KG1 (cell line): ENCODE measurements around the gene TMEM135.

Experiments
- DNase-seq: peaks from one replicate; lab custom pipeline; 2025; lab: John Stamatoyannopoulos, UW

The TMEM135 gene

GRCh38 chr11:87301785-87302540 is 264.2 kb downstream of the TMEM135 start:
- no peak for DNase-seq

DNA sequence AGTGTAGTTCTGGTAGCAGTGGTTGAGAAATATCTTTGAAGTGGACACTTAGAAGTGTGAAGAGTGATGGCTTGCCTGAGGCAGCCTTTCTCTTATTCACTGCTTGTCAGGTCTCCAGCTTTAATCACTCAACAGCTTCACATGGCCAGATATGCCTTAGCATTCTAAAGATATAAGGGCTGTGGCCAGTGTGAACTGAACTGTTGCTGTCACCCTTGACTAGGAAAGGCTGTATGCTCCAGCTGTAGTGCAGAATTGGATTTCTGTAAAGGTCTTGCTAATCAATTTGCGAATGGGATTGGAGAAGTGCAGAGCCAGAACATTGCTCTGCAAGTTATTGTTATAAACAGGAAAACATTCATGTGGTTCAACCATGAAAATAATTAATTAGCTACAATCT is 266.7 kb downstream of the TMEM135 start:
- no peak for DNase-seq

GRCh38 chr11:87306262-87306851 is 268.6 kb downstream of the TMEM135 start:
- DNase-seq, result no peak

DNA sequence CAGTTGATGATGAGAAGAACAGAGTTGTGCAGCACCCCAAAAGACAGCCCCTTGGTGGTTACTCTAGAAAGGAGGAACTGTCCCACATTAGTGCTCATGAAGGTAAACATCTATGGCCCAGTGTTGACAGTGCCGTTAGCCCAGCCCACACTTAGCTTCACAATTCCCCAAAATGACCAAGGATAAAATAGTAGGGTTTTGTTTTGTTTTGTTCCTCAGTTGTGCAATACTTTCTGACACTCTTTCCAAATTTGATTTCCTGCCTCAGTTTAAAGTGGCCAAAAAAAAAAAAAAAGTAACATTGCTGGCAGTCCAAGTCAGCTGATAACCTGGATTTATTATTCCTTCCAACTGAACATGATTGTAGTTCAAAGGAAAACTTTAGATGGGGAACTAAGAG is 269.4 kb downstream of the TMEM135 start:
- DNase-seq, result no peak

- no peak for DNase-seq
These were observed 277.5 kb downstream of the TMEM135 start for GRCh38 chr11:87315229-87315628.

DNA sequence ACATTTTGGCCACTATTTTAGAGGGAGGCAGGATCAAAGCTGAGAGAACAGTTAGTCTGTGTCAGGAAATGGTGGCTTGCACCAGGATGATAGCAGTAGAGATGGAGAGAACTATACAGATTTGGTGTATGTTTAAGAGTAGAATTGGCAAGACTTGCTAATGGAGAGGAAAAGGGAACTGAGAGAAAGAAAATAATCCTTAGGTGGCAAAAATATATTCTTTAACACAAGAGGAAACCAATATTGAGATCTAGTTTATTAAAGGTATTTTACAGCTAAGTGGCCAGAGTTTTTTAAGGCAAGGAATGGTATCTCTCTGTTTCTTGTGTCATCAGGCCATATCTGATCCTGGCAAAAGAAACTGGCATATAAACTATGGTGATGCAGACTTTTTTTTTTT is 278.8 kb downstream of the TMEM135 start:
- no peak for DNase-seq

DNA sequence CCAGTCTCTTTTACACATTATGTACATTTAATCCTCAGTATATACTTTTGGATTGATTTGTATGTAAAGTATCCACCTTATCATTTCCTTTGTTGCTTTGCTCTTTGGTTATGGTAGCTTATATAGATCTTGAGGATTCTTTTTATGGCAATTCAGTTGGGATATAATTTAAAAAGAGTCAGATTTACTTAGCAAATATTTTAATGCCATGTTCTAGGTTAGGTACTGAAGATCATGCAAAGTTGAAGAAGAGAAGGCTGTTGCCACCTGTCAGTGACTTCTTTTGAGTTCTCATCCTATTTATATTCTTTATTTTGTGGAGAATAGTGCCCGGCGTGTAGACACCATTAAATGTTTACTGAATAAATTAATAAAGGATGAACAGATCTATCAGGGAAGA is 279.7 kb downstream of the TMEM135 start:
- DNase-seq, result no peak

DNA sequence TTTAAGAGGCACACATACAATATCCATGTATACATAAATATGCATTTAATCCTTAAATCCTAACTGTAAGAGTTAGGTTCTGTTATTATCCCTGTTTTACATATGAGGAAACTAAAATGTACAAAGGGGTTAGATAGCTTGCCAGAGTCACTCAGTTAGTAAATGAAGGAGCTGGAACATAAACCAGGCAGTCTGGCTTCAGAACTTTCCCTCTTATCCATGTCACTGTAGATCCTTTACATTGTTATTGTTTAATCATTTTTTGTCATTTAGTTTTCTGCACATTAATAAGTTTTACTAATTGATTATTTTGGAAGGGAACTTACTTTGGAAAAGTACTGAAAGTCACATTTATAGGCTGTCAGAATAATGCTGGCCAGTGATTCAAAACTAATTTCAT is 282.4 kb downstream of the TMEM135 start:
- DNase-seq, result no peak

- no peak for DNase-seq
These were observed 284.8 kb downstream of the TMEM135 start for GRCh38 chr11:87322568-87322967.

GRCh38 chr11:87323899-87324298 is 286.2 kb downstream of the TMEM135 start:
- DNase-seq, result no peak

GRCh38 chr11:87324817-87325489 is 287.2 kb downstream of the TMEM135 start:
- DNase-seq, result no peak

- no peak for DNase-seq
These were observed 287.7 kb downstream of the TMEM135 start for GRCh38 chr11:87325490-87325872.

DNA sequence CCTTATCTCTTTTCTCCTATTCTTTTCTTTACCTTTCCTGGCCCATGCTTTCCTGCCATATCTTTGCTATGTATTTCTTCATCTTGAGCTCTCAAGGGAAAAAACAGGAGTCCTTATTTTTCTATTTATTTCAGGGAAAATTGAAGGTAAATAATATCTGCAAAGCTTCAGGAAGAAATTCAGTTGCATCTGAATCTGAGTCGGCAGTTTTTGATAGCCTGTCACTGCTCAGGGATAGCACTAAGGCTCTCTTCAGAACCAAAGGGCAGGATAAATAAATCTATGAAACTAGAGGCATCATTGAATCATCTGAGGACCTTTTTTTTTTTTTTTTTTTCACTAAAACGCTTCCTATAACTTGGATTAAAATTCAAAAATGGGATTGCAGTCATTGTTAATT is 288.9 kb downstream of the TMEM135 start:
- no peak for DNase-seq

DNA sequence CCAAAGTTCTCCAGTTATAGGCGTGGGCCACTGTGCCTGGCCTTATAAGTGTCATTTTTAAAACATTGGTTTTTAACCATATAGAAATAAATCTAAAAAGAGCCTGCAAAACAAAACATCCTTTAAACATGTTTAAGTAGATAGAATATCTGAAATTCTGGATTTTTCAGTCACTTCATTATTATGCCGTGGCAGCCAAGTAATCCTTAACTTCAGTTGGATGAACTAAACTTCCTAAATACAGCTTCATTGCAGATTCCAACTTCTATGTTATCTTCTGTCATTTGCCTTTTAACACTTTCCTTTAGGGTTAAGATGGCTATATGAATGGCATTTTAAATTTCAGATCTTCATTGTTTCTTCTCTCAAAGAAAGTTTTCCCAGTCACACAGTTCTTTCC is 291.4 kb downstream of the TMEM135 start:
- DNase-seq, result no peak

DNA sequence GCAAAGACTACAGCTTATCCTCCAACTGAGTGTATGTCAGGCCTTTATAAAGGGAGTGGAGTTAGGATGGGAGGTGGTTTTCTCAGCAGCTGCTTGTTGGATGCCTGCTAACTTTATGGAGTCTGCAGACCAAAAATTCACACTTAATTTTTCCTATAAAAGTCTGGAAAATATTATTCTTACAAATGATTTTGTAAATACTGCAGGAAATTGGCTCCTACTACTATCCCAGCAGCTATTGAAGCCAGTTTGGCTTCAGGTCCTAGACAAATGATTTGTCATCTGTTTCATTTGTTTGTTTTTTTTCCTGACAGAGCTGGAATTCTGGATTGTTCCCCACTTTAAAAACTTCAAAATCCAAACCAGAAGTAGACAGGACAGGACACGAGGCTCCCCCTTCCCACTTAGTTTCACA is 292.5 kb downstream of the TMEM135 start:
- DNase-seq, result no peak

DNA sequence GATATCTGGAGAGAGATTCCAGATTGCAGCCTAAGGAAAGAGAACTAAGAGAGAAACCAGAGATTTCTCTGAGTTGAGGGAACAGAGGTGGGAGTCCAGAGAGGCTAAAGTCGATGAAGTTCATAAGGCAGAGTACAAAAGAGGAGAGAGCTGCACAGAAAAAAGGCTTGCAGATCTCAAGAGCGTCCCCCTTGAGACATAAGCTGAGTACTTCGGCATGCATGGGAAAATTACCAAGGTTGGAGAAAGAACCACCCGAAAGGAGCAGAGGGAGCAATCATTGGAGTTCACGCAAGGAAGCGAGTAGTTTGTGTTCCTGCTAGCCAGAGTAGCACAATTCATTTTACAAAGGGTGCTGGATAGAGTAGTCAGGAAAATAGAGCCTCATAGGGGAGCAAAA is 293.5 kb downstream of the TMEM135 start:
- DNase-seq, result no peak

DNA sequence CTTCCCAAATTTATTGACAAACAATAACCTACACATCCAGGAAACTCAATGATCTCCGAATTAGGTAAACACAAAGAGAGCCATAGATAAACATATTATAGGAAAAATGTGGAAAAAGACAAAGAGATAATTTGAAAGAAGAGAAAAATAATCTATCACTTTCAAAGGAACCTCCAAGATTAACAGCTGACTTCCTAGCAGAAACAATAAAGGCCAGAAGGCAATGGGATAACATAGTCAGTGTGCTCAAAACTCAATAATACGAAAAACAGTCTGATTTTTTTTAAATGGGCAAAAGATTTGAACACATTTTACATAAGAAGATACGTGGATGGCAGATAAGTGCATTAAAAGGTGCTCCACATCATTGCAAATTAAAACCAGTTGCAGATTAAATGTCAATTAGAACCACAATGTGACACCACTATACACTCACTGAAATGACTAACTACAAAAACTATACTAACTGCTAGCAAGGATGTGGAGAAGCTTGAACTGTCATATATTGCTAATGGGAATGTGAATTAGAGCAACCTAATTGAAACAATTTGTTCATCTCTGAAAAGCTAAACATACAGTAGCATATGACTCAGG is 300.4 kb downstream of the TMEM135 start:
- DNase-seq, result no peak

DNA sequence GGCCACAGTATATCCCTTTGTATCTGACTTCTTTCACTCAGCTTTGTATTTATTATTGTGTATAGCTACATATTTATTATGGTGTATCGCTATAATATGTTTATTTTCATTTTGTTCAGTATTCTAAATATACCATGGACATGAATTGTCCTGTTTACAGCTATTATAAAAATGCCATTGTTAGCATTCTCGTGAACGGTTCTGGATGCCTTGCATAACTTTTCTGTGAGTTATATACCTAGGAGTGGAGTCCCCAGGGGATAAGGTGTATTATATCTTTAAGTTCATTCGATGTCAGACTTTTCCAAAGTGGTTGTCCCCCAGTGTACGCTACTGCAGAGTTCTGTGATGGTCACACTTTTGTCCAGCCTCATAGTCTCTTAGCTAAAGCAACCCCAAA is 301.7 kb downstream of the TMEM135 start:
- DNase-seq, result no peak

DNA sequence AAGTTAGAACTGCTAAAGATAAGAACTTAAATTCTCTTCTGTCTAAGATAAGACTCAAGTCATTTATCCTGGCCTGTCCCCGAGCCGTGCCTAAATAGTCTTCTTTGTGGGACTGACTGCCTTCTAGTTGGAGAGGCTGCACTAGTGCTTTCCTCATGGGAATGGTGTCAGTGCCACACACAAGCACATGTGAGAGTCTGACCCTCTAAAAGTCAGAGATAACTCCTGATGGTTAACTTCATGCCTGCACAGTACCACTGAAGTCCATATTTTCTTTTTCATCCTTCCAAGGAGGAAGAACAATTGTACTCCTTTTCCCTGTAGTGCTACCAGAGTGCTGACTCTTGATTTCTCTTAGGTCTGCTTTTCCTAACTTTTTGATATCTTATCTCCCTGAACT is 309.7 kb downstream of the TMEM135 start:
- no peak for DNase-seq

GRCh38 chr11:87347854-87348253 is 310.1 kb downstream of the TMEM135 start:
- no peak for DNase-seq

DNA sequence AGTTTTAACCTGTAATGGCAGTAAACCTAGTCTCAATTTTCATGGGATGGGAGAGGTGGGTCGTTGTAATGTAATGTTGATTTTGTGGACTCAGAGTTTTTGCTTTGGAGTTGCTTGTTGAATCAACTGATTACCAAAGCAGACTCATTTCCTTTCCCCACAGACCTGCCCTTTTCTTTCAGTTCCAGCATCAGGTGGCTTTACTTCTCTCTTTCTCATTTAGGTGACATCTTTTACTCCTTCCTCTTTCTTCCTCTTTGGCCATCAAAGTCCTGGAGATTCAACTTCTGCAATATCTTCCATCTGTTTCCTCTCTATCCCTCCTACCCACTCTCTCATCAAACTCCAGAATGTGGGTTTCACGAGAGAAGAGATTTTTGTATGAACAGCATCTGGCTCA is 313.9 kb downstream of the TMEM135 start:
- peak; percentile 37 for DNase-seq

GRCh38 chr11:87352759-87353707 is 315.3 kb downstream of the TMEM135 start:
- peak; percentile 90 for DNase-seq
